Loucy (cell line): Measurements from ENCODE around the gene MBNL2.

ENCODE experiments used
- EZH2phosphoT487 ChIP-seq: fragments of 200-600 bp; IDR thresholded peaks from 2 replicates; pipeline ENCODE4 v1.6.1; 2018; ENCODE audit warnings: antibody characterized with exemption, mild to moderate bottlenecking, moderate library complexity, borderline replicate concordance
- TF ChIP-seq, protein P1 (sequence below): fragments of 200-600 bp; sonication (generic); conservative IDR thresholded peaks from 2 replicates; pipeline ENCODE4 v1.5.1; 2014; ENCODE audit warnings: mild to moderate bottlenecking, antibody characterized with exemption, low read length

DNA sequence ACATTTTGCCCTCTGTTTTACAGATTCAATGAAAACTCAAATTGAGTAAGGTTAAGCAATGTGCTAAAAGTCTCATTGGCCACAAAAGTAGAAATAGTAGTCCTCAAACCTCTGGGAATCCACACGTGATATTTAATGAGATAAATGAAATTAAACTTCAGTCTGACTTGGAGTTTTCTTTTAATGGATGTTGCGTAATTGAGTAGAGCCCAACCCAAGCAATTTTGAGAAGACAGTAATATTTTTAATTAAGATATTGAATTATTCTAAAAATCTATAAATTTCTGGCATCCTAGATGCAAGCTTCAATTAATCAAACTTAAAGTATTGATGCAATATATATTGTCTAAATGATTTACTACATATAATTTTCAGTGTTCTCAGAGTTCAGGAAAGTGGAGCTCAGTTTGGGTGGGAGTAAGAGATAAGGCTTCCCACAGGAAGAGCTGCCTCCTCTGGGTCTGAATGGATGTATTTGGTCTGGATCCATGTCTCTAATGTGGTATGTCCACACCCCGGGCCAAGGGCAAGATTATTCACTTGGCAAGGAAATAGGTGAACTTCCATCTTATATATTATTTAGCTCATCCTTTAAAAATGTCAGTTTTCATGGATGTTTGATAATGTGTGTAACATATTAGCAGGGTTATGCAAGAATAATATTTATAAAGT, 6.9 kb downstream of the MBNL2 start:
- TF ChIP-seq, protein P1, sequence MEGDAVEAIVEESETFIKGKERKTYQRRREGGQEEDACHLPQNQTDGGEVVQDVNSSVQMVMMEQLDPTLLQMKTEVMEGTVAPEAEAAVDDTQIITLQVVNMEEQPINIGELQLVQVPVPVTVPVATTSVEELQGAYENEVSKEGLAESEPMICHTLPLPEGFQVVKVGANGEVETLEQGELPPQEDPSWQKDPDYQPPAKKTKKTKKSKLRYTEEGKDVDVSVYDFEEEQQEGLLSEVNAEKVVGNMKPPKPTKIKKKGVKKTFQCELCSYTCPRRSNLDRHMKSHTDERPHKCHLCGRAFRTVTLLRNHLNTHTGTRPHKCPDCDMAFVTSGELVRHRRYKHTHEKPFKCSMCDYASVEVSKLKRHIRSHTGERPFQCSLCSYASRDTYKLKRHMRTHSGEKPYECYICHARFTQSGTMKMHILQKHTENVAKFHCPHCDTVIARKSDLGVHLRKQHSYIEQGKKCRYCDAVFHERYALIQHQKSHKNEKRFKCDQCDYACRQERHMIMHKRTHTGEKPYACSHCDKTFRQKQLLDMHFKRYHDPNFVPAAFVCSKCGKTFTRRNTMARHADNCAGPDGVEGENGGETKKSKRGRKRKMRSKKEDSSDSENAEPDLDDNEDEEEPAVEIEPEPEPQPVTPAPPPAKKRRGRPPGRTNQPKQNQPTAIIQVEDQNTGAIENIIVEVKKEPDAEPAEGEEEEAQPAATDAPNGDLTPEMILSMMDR, result no peak
- no peak for TF ChIP-seq EZH2phosphoT487
